NCI-H345 treated with DMSO at 0.1 percent for 48 hours (cell line): ENCODE results near the gene POLR2J.

ENCODE experiments used
- DNase-seq: peaks from one replicate; lab custom pipeline; 2025; ENCODE audit not compliant: unreplicated experiment; lab: John Stamatoyannopoulos, UW

The POLR2J gene

GRCh38 chr7:102444961-102445673, 33.6 kb downstream of the POLR2J start:
- DNase-seq: no peak

GRCh38 chr7:102439963-102440795, 38.5 kb downstream of the POLR2J start:
- DNase-seq: no peak

- no peak for DNase-seq
Observed at GRCh38 chr7:102436118-102436517, 42.6 kb downstream of the POLR2J start.

DNA sequence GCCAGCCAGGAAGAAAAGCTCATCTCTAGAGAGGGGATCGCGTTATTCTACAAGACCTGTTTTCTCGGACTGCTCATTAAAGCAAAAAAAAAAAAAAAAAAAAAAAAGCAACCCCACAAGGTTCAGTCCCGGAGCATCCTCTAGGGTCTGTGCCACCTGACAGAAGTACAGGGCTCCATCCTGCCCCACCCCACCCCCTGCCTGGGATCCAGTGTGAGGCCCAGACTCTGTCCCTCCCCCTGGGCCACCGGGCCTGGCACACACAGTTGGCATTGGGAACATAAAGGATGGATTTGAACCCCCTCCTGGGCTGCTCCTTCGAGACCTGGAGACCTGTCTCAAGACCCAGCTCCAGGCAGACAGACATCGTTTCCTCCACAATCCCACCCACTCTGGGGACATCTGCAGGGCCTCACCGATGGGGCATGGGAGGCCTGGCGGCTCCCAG, 44.7 kb downstream of the POLR2J start:
- no peak for DNase-seq

GRCh38 chr7:102433219-102434038, 45.3 kb downstream of the POLR2J start, which contains the start of gene ORAI2:
Gene ORAI2, plus strand, starts transcription at chr7:102433575. Its CDS starts 5,382 bp downstream, at chr7:102438957.
- DNase-seq: peak; percentile 19

DNA sequence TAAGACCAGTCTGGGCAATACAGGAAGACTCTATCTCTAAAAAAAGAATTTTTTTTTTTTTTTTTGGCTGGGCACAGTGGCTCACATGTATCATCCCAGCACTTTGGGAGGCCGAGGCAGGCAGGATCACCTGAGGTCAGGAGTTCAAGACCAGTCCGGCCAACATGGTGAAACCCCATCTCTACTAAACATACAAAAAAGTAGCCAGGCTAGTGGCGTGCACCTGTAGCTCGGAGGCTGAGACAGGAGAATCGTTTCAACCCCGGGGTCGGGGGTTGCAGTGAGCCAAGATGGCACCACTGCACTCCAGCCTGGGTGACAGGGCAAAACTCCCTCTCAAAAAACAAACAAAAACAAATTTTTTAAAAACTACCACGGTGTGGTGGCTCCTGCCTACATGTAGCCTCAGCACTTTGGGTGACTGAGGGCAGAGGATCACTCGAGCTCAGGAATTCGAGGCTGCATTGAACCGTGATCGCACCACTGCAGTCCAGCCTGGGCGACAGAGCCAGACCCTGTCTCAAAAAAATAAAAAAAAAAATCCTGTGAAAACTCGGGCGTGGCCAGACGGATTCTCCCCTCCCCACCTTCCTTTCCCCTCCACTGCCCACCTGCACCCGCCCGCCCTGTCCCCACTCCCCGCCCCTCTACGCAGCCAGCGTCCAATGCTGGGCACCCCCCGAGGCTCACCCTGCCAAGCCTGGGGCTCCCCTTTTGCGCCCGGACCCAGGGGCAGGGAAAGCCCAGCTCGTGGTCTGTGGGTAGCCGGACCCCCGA, 46.1 kb downstream of the POLR2J start:
- no peak for DNase-seq

GRCh38 chr7:102431617-102432298, 47.0 kb downstream of the POLR2J start:
- DNase-seq: peak; percentile 15

- no peak for DNase-seq
Observed at GRCh38 chr7:102429141-102429899, 49.4 kb downstream of the POLR2J start.

- no peak for DNase-seq
Observed at GRCh38 chr7:102427019-102427405, 51.7 kb downstream of the POLR2J start.

DNA sequence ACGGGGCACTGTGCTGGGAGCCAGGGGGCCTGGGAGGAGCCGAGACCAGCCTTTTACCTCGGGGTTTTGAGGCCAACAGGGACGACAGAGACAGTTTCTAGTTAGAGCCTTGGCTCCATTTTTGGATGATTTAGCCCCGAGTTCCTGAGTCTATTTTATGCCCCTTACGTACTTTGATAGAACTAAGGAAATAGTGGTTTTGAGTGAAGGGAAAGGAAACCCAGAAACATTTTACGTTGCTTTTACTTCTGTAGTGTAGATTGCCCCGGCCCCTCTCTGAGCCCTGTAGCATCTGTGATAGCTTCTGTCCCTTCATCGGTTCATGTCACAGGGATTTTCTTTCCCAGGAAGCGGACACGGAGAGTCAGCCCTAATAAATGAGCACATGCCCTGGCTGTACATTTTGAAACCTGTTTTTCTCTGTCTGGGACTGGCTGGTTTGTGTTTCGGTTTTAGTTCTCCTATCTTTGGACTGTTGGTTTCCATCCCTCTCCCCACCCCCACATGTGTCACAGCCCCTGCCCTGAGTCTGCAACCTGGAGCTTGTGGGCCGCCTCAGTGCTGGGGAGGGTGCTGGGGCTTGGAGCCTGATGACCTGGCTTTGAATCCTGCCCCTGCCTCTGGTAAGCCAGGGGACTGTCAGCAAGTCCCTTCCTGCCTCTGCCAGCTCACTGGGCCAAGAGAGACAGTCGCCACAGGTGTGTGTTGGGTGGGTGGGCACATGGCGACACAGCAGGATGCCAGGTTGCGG, 52.3 kb downstream of the POLR2J start:
- DNase-seq: no peak

DNA sequence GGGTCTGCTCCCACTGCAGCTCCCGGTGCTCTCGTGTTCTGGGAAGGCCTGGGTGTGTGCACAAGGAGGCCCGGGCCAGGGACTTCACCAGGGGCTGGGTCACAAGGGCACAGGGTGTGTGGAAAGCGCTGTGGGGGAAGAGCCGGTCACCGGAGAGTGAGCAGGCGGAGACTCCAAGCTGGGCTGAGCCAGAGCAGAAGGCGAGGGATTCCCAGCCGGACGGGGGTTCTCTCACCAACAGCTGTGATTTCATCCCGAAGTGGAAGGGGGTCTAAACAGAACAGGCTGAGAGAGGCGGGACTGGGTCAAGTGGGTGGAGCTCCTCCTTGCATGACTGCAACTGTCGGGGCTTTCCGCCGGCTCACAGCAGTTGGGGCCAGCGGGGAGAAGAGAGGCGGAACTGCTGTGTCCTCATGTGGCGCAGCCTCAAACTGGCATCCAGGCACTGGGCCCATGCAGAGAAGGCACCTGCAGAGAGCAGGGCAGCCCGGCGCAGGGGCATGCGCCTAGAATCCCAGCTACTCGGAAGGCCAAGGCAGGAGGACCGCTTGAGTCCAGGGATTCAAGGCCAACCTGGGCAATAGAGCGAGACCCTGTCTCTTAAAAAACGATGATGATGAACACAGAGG, 53.0 kb downstream of the POLR2J start:
- no peak for DNase-seq

- DNase-seq: no peak
Observed at GRCh38 chr7:102424787-102425218, 53.9 kb downstream of the POLR2J start.

GRCh38 chr7:102424129-102424551, 54.6 kb downstream of the POLR2J start:
- no peak for DNase-seq
